ENCODE measurements around the gene PYCR2.

DNA sequence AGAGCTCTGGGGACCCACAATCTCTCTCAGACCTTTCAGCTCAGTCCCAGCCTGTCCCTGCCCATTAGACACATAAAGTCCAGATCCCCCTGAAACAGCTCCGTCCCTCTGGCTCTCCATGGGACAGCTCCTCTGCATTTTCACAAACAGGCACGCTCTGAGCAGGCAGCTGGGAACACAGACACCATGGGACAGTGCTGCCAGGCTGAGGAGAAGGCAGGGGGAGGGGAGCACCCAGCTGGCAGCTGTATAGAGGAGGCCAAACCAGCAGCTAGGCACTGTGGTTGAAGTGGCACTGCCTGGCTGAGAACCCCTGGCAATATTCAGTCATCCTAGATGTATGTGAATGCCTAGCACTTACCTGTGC is 43.8 kb downstream of the PYCR2 start:
- TF ChIP-seq, protein P1, sequence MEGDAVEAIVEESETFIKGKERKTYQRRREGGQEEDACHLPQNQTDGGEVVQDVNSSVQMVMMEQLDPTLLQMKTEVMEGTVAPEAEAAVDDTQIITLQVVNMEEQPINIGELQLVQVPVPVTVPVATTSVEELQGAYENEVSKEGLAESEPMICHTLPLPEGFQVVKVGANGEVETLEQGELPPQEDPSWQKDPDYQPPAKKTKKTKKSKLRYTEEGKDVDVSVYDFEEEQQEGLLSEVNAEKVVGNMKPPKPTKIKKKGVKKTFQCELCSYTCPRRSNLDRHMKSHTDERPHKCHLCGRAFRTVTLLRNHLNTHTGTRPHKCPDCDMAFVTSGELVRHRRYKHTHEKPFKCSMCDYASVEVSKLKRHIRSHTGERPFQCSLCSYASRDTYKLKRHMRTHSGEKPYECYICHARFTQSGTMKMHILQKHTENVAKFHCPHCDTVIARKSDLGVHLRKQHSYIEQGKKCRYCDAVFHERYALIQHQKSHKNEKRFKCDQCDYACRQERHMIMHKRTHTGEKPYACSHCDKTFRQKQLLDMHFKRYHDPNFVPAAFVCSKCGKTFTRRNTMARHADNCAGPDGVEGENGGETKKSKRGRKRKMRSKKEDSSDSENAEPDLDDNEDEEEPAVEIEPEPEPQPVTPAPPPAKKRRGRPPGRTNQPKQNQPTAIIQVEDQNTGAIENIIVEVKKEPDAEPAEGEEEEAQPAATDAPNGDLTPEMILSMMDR (conservative IDR thresholded peaks at IDR 0.05; ENCODE audit: low read length): no peak
- TF ChIP-seq EZH2phosphoT487 (IDR thresholded peaks at IDR 0.05; ENCODE audit: borderline replicate concordance, low read depth, low read length): no peak
